BLaER1 (cell line): ENCODE measurements around the gene CLCN7.

Experiments used
- H3K27ac ChIP-seq: shearing (Covaris generic); formaldehyde crosslinking; 2 replicates; pipeline ENCODE4 v1.8.1; 2022
- H3K27me3 ChIP-seq: shearing (Covaris generic); formaldehyde crosslinking; 2 replicates; pipeline ENCODE4 v1.8.1; 2022
- H3K36me3 ChIP-seq: shearing (Covaris generic); formaldehyde crosslinking; 2 replicates; pipeline ENCODE4 v1.8.1; 2022
- H3K4me1 ChIP-seq: shearing (Covaris generic); formaldehyde crosslinking; 2 replicates; pipeline ENCODE4 v1.8.1; 2022
- H3K4me2 ChIP-seq: shearing (Covaris generic); formaldehyde crosslinking; 2 replicates; pipeline ENCODE4 v1.8.1; 2022
- H3K4me3 ChIP-seq: shearing (Covaris generic); formaldehyde crosslinking; 2 replicates; pipeline ENCODE4 v1.8.1; 2022
- H3K9ac ChIP-seq: shearing (Covaris generic); formaldehyde crosslinking; 2 replicates; pipeline ENCODE4 v1.8.1; 2022
- H3K9me3 ChIP-seq: shearing (Covaris generic); formaldehyde crosslinking; 2 replicates; pipeline ENCODE4 v1.8.1; 2022
- H4K20me1 ChIP-seq: shearing (Covaris generic); formaldehyde crosslinking; 2 replicates; pipeline ENCODE4 v1.8.1; 2022
- Cebpa-rat ChIP-seq: shearing (Covaris generic); IDR thresholded peaks from 2 replicates; pipeline ENCODE4 v1.8.1; 2022

Gene CLCN7

GRCh38 chr16:1465567-1465915, 9.3 kb downstream of the CLCN7 start:
- TF ChIP-seq Cebpa-rat, result no peak
- Histone ChIP-seq H3K9ac (no peak overlapping the region), H4K20me1 (peaks cover 59% of the 10 kb centered on the region), H3K27me3 (no peaks in the 10 kb centered on the region), H3K4me2 (no peak overlapping the region), H3K36me3 (peaks cover 67% of the 10 kb centered on the region), H3K4me3 (no peak overlapping the region), H3K27ac (peak overlapping the region; percentile 99), H3K9me3 (no peaks in the 10 kb centered on the region), H3K4me1 (peaks cover 59% of the 10 kb centered on the region)

- Histone ChIP-seq H3K9me3 (no peaks in the 10 kb centered on the region), H3K4me1 (peaks cover 59% of the 10 kb centered on the region), H3K27ac (peak overlapping the region; percentile 99), H3K27me3 (no peaks in the 10 kb centered on the region), H3K36me3 (peaks cover 72% of the 10 kb centered on the region), H3K4me3 (no peak overlapping the region), H3K9ac (0 out of 2 replicates have a peak overlapping the region, but pooled peaks have one; percentile 29), H3K4me2 (no peak overlapping the region), H4K20me1 (peaks cover 64% of the 10 kb centered on the region)
- TF ChIP-seq Cebpa-rat, result no peak
Observed at GRCh38 chr16:1464894-1465566, 9.8 kb downstream of the CLCN7 start.

GRCh38 chr16:1464196-1464893, 10.5 kb downstream of the CLCN7 start:
- Histone ChIP-seq H3K4me1 (peaks cover 62% of the 10 kb centered on the region), H3K36me3 (peaks cover 76% of the 10 kb centered on the region), H3K27me3 (no peaks in the 10 kb centered on the region), H3K4me2 (no peak overlapping the region), H4K20me1 (peaks cover 69% of the 10 kb centered on the region), H3K4me3 (no peak overlapping the region), H3K27ac (peak overlapping the region; percentile 99), H3K9ac (peak overlapping the region; percentile 29; the same call in 1 of the 2 replicates), H3K9me3 (no peaks in the 10 kb centered on the region)
- TF ChIP-seq Cebpa-rat, result no peak

GRCh38 chr16:1461146-1461545, 13.7 kb downstream of the CLCN7 start:
- Histone ChIP-seq H3K4me3 (no peak overlapping the region), H3K9me3 (no peaks in the 10 kb centered on the region), H3K4me1 (peaks cover 62% of the 10 kb centered on the region), H3K27ac (0 out of 2 replicates have a peak overlapping the region, but pooled peaks have one; percentile 84), H3K36me3 (peaks cover 90% of the 10 kb centered on the region), H3K9ac (no peak overlapping the region), H3K27me3 (no peaks in the 10 kb centered on the region), H4K20me1 (peaks cover 96% of the 10 kb centered on the region), H3K4me2 (0 out of 2 replicates have a peak overlapping the region, but pooled peaks have one; percentile 93)
- no peak for TF ChIP-seq Cebpa-rat

- H3K9ac ChIP-seq, result no peak overlapping the region
- peak overlapping the region; percentile 93 for H3K4me2 ChIP-seq
- peak overlapping the region; percentile 84 for H3K27ac ChIP-seq
- peaks cover 96% of the 10 kb centered on the region for H4K20me1 ChIP-seq
- peaks cover 62% of the 10 kb centered on the region for H3K4me1 ChIP-seq
- H3K9me3 ChIP-seq, result no peaks in the 10 kb centered on the region
- no peaks in the 10 kb centered on the region for H3K27me3 ChIP-seq
- no peak for TF ChIP-seq Cebpa-rat
- no peak overlapping the region for H3K4me3 ChIP-seq
- peaks cover 90% of the 10 kb centered on the region for H3K36me3 ChIP-seq
Observed at GRCh38 chr16:1460602-1461138, 14.2 kb downstream of the CLCN7 start.

- Histone ChIP-seq H3K4me1 (peaks cover 65% of the 10 kb centered on the region), H3K9ac (peak overlapping the region; percentile 70), H3K27ac (peak overlapping the region; percentile 84), H3K4me3 (no peak overlapping the region), H3K27me3 (no peaks in the 10 kb centered on the region), H4K20me1 (peaks cover 89% of the 10 kb centered on the region), H3K4me2 (peak overlapping the region; percentile 93), H3K36me3 (peaks cover 90% of the 10 kb centered on the region), H3K9me3 (no peaks in the 10 kb centered on the region)
- no peak for TF ChIP-seq Cebpa-rat
Observed at GRCh38 chr16:1459967-1460366, 14.9 kb downstream of the CLCN7 start.

- Histone ChIP-seq H3K36me3 (peaks cover 90% of the 10 kb centered on the region), H3K4me2 (peak overlapping the region; percentile 93), H3K27ac (peak overlapping the region; percentile 84), H4K20me1 (peaks cover 80% of the 10 kb centered on the region), H3K9ac (peak overlapping the region; percentile 70), H3K9me3 (no peaks in the 10 kb centered on the region), H3K4me1 (peaks cover 75% of the 10 kb centered on the region), H3K4me3 (no peak overlapping the region), H3K27me3 (no peaks in the 10 kb centered on the region)
- no peak for TF ChIP-seq Cebpa-rat
Observed at GRCh38 chr16:1458977-1459341, 15.9 kb downstream of the CLCN7 start.

- Histone ChIP-seq H3K27me3 (no peaks in the 10 kb centered on the region), H3K4me3 (no peak overlapping the region), H3K9me3 (no peaks in the 10 kb centered on the region), H3K4me1 (peaks cover 80% of the 10 kb centered on the region), H3K36me3 (peaks cover 90% of the 10 kb centered on the region), H3K4me2 (peak overlapping the region; percentile 93), H3K9ac (peak overlapping the region; percentile 70), H4K20me1 (peaks cover 76% of the 10 kb centered on the region), H3K27ac (peak overlapping the region; percentile 84)
- TF ChIP-seq Cebpa-rat, result no peak
Observed at GRCh38 chr16:1458336-1458976, 16.4 kb downstream of the CLCN7 start.

GRCh38 chr16:1457489-1458245, 17.2 kb downstream of the CLCN7 start:
- H3K36me3 ChIP-seq, result peaks cover 90% of the 10 kb centered on the region

More at GRCh38 chr16:1457489-1458245, 17.2 kb downstream of the CLCN7 start:
- H3K4me2 ChIP-seq, result peak overlapping the region; percentile 93
- peak overlapping the region; percentile 70 for H3K9ac ChIP-seq
- peak overlapping the region; percentile 84 for H3K27ac ChIP-seq
- peaks cover 68% of the 10 kb centered on the region for H4K20me1 ChIP-seq
- no peak for TF ChIP-seq Cebpa-rat
- peaks cover 83% of the 10 kb centered on the region for H3K4me1 ChIP-seq
- H3K9me3 ChIP-seq, result no peaks in the 10 kb centered on the region
- no peaks in the 10 kb centered on the region for H3K27me3 ChIP-seq
- H3K4me3 ChIP-seq, result peak overlapping the region; percentile 31; the same call in 1 of the 2 replicates
